Stimulated activated CD8-positive, alpha-beta memory T cell treated with anti-CD3 and anti-CD28 coated beads, Interleukin-12 subunit alpha, Interleukin-12 subunit beta, amount 100 ng/mL, for 1 hour (primary cell): ENCODE data around the gene ARHGEF11.

Source experiments
- DNase-seq: peaks from one replicate; pipeline ENCODE4 v3.0.0-alpha.2; 2020; ENCODE audit warnings: low read depth

ARHGEF11 gene

GRCh38 chr1:156949127-156949526 lies 96.4 kb downstream of the ARHGEF11 start:
- no peak for DNase-seq

GRCh38 chr1:156948708-156949107 lies 96.8 kb downstream of the ARHGEF11 start:
- no peak for DNase-seq

- no peak for DNase-seq
Observed at GRCh38 chr1:156947818-156948525, 97.6 kb downstream of the ARHGEF11 start.

GRCh38 chr1:156947127-156947526 lies 98.4 kb downstream of the ARHGEF11 start:
- no peak for DNase-seq

GRCh38 chr1:156945881-156946661 lies 99.5 kb downstream of the ARHGEF11 start:
- no peak for DNase-seq

GRCh38 chr1:156944848-156945247 lies 100.7 kb downstream of the ARHGEF11 start:
- no peak for DNase-seq

GRCh38 chr1:156944268-156944667 lies 101.3 kb downstream of the ARHGEF11 start:
- DNase-seq, result no peak

GRCh38 chr1:156943756-156944155 lies 101.8 kb downstream of the ARHGEF11 start:
- DNase-seq, result no peak

GRCh38 chr1:156942576-156942975 lies 103.0 kb downstream of the ARHGEF11 start:
- no peak for DNase-seq

- no peak for DNase-seq
Observed at GRCh38 chr1:156942176-156942575, 103.4 kb downstream of the ARHGEF11 start.

- no peak for DNase-seq
Observed at GRCh38 chr1:156941675-156942074, 103.9 kb downstream of the ARHGEF11 start.

- no peak for DNase-seq
Observed at GRCh38 chr1:156939786-156940334, 105.7 kb downstream of the ARHGEF11 start.

GRCh38 chr1:156938813-156939212 lies 106.7 kb downstream of the ARHGEF11 start:
- DNase-seq, result no peak

- no peak for DNase-seq
Observed at GRCh38 chr1:156937883-156938282, 107.7 kb downstream of the ARHGEF11 start.

GRCh38 chr1:156936721-156937220 lies 108.8 kb downstream of the ARHGEF11 start:
- no peak for DNase-seq

- DNase-seq, result no peak
Observed at GRCh38 chr1:156936191-156936590, 109.4 kb downstream of the ARHGEF11 start.

GRCh38 chr1:156935505-156936128 lies 109.9 kb downstream of the ARHGEF11 start:
- DNase-seq, result no peak

- no peak for DNase-seq
Observed at GRCh38 chr1:156933136-156933535, 112.4 kb downstream of the ARHGEF11 start.

- DNase-seq, result no peak
Observed at GRCh38 chr1:156931974-156932710, 113.4 kb downstream of the ARHGEF11 start.

GRCh38 chr1:156931211-156931952 lies 114.2 kb downstream of the ARHGEF11 start:
- no peak for DNase-seq

GRCh38 chr1:156930483-156930882 lies 115.1 kb downstream of the ARHGEF11 start:
- no peak for DNase-seq
